Measurements from ENCODE around the gene FAM25A.

The FAM25A gene

DNA sequence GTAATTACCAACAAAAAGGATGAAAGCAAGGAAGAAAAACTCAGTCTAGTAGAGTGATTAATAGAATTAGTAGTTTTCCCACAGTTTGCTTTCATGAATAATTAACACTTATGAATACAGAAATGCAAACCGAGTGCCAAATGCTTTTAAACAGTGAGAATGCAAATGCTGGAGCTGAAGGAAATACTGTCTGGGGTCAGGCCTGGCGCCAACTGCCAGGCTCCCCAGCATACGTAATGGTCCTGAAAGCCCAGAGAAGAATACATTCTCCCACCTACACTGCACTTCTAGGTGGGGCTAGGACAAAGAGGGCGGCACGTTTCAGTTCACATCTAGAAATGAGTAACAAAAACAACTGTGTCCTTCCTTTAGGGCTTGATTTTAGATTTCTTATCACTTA lies 44.6 kb downstream of the FAM25A start:
- no peak for DNase-seq (ENCODE audit: low read depth)

DNA sequence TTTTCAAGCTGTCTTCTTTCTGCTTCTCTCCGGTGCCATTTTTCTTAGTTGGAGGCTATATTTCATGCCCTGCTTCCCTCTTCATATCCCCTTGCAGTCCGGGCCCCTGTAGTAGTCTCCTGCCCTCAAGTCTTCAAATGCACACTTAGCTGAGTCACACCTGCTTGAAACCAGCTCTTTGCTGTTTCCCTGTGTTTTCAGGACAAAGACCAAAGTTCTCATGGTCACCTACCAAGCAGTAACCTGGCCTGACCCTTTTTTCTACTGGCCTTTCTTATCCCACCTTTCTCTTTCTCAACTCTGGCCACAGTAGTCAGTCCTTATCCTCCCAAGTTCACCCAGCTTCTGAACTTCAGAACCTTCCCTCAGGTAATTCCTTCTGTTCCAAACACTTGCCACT lies 46.1 kb downstream of the FAM25A start:
- DNase-seq (ENCODE audit: low read depth) = no peak

DNA sequence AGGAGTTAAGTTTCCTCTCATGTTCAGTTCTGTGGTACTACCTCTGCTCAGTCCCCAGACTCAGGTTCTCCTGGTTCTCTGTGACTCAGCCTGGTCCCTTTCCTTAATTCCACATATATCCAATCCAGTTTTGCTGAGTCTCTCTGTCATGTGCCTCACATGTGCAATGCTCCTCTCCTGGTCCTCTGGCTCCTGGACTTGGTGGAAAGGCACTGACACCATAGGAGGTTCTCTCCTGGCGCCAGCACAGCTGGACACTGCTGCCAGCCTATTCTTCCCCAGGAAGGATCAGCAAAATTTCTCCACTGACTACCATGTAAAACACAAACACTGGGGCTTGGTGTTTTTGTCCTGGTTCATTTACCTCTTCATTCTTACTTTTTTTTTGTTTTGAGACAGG lies 46.8 kb downstream of the FAM25A start:
- DNase-seq (ENCODE audit: low read depth) = no peak

DNA sequence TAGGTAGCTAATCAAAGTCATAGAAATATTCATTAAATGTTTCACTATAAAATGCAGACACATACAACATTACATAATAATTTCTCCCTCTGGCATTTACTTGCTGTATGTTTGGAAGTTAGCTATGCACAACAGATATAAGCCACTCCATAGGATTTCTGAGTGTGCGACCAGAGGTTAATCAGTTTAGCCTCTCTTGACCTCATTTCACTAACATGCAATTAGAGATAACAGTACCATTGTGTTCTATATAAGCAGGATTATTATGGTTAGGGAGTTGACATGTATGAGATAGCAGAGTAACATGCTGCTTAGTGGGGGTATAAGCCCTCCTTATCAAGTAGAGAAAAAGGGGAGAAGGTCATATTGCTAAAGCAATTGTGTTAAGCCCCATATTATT lies 48.2 kb downstream of the FAM25A start:
- DNase-seq (ENCODE audit: low read depth) = no peak

DNA sequence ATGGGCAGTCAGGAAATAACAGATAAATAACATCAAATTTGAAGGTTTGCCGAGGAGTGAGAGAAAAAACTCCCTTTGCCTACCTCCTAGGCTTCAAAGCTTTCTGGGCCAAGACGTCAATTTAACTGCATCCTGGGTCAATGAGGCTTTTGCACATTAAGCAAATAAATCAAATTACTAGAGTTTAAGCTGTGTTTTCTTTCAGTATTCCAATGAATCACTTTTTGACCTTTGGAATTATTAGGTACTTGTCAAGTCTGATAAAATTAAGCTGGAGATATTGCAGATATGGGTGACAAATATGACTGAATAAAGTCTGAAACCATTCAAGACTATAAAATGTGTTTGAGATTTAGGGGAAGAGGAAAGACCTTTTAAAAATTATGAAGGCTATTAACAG lies 52.4 kb downstream of the FAM25A start:
- no peak for DNase-seq (ENCODE audit: low read depth)
